ENCODE data around the gene GRK2. TPM values are rescaled to one million over a fixed set of nuclear protein-coding genes. Genes with fewer than 3 reads are reported as not detected.

GRK2 gene
- total and polyA plus RNA-seq, 2 of the 13 experiments (the other 11 are each of a cell fraction or from before 2014, with no cell fraction given) = 31.3 to 42.4 TPM

- Histone ChIP-seq H3K27me3 (ENCODE audit: control insufficient read depth in 1 of 2, insufficient read depth in 2 of 2, low read length in 2 of 2) (no peaks in the 10 kb centered on the region), H3K9me3 (ENCODE audit: low read length) (no peaks in the 10 kb centered on the region), H3K4me2 (ENCODE audit: low read depth, low read length) (no peak overlapping the region), H3K9ac (ENCODE audit: insufficient read depth, low read depth, low read length) (no peak overlapping the region), H3K27ac (ENCODE audit: extremely low read length, insufficient read depth, low read length) (no peak overlapping the region), H4K20me1 (ENCODE audit: insufficient read depth, low read length) (no peaks in the 10 kb centered on the region), H3K4me1 (ENCODE audit: insufficient read depth, low read length) (no peaks in the 10 kb centered on the region; the same call in 1 of the 2 replicates), H3K79me2 (ENCODE audit: insufficient read depth, low read length) (no peaks in the 10 kb centered on the region), H2AFZ (ENCODE audit: low read length) (no peak overlapping the region), H3K36me3 (replicated peaks in 1 of 2; ENCODE audit: control insufficient read depth in 1 of 2, insufficient read depth in 2 of 2, low read length in 2 of 2) (peaks cover 0 to 2% of the 10 kb centered on the region in 2 experiments; a peak in 3 of 5 replicates), H3K4me3 (replicated peaks in 1 of 3; ENCODE audit: insufficient read depth in 1 of 3, low read depth in 2 of 3, low read length in 3 of 3) (no peak overlapping the region)
- intact Hi-C loops (cut with micrococcal nuclease; ENCODE audit: unreplicated experiment) = loop anchor here (10.0 kb wide), 1 partner anchor 196 kb away; the partner anchor contains the start of gene KDM2A
- 95% methylated on average over 14 of the region's 19 CpGs for WGBS (ENCODE audit: low lambda C conversion rate)
- FAIRE-seq = no peak
- no peak for DNase-seq (ENCODE audit: low spot score)
- POLR2A ChIA-PET = interaction anchor here (2.0 kb wide), 1 partner anchor 7 kb away, joined by 9 read pairs; the partner anchor contains the start of gene SSH3
- in situ Hi-C loops (cut with HindIII; ENCODE audit: extremely low pct_ligation_motif_present, low pct_unique_long_range_greater_than_20kb) = no loop called here
- no peak for ATAC-seq
- no TSS peak for BruUV-seq (replicated peaks)
- CTCF ChIA-PET (ENCODE audit: low intra/inter-chr PET ratio, low total read pairs) = no interaction called here
- TF ChIP-seq MLX (CRISPR knock-in tag; IDR thresholded peaks at IDR 0.05) (no peak), ZBTB37 (CRISPR knock-in tag; IDR thresholded peaks at IDR 0.05) (no peak), PREB (CRISPR knock-in tag; IDR thresholded peaks at IDR 0.05) (no peak), ZNF329 (CRISPR knock-in tag; IDR thresholded peaks at IDR 0.05; ENCODE audit: low read depth) (no peak), ZNF331 (CRISPR knock-in tag; IDR thresholded peaks at IDR 0.05) (no peak), MIER2 (CRISPR knock-in tag; IDR thresholded peaks at IDR 0.05) (no peak)
Measured at GRCh38 chr11:67310246-67311050, 44.2 kb downstream of the GRK2 start.

Data from HepG2 (cell line).